Endothelial cell (in vitro differentiated cells): ENCODE data around the gene STMN3. TPM values are rescaled to one million over a fixed set of nuclear protein-coding genes. Genes with fewer than 3 reads are reported as not detected.

Experiments
- DNase-seq: peaks from one replicate; pipeline ENCODE4 v3.0.0; 2021; ENCODE audit warnings: low spot score
- H3K27ac Mint-ChIP-seq: one replicate; pipeline ENCODE4 v1.8.0; 2021; ENCODE audit warnings: mixed read lengths, inconsistent platforms; ENCODE audit not compliant: unreplicated experiment
- H3K27me3 Mint-ChIP-seq: one replicate; pipeline ENCODE4 v1.8.0; 2021; ENCODE audit warnings: mild to moderate bottlenecking, moderate library complexity, mixed read lengths, inconsistent platforms; ENCODE audit not compliant: unreplicated experiment
- H3K36me3 Mint-ChIP-seq: one replicate; pipeline ENCODE4 v1.8.0; 2021; ENCODE audit warnings: mild to moderate bottlenecking, low read depth, mixed read lengths, inconsistent platforms; ENCODE audit not compliant: unreplicated experiment
- H3K4me1 Mint-ChIP-seq: one replicate; pipeline ENCODE4 v1.8.0; 2021; ENCODE audit warnings: mild to moderate bottlenecking, mixed read lengths, inconsistent platforms; ENCODE audit not compliant: unreplicated experiment
- H3K4me3 Mint-ChIP-seq: one replicate; pipeline ENCODE4 v1.8.0; 2021; ENCODE audit warnings: mild to moderate bottlenecking, mixed read lengths, inconsistent platforms; ENCODE audit not compliant: unreplicated experiment
- H3K9me3 Mint-ChIP-seq: one replicate; pipeline ENCODE4 v1.8.0; 2021; ENCODE audit warnings: mixed read lengths, inconsistent platforms; ENCODE audit not compliant: unreplicated experiment
- total RNA-seq: library from RNA; stranded (reverse); fragmentation: NEBNext Ultra II Directional; extraction: Animal tissue kit (Norgen Biotek cat#: 25700); gene quantifications from one replicate; pipeline ENCODE4 v1.2.1, GENCODE V29; 2021; ENCODE audit not compliant: unreplicated experiment
- TF ChIP-seq, protein P1 (sequence below): fragments of 200-600 bp; sonication (generic); IDR thresholded peaks from one replicate; pipeline ENCODE4 v1.5.0; 2021; ENCODE audit warnings: antibody characterized with exemption; ENCODE audit not compliant: unreplicated experiment

STMN3 gene
- total RNA-seq, 1 donor from 2014 or later = 12.8 TPM

DNA sequence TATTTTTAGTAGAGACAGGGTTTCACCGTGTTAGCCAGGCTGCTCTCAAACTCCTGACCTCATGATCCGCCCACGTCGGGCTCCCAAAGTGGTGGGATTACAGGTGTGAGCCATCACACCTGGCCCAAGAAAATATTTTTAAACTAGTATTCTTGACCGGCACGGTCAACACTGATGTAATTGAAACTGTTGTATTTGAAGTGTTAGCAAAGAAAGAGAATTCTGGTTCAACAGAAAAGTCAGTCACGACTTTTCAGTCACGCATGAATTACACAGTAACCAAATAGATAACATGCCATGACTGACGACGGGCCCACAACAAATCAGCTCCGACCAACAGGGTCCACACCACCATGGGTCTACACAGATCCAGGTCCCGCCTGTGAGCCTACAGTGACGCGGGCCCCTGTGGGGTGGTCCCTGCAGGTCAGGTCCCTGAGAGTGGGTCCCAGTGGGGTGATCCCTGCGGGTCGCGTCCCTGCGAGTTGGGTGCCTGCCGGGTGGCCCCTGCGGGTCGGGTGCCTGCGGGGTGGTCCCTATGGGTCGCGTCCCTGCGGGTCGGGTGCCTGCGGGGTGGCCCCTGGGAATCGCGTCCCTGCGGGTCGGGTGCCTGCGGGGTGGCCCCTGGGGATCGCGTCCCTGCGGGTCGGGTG lies 27.3 kb downstream of the STMN3 start:
- H3K36me3 Mint-ChIP-seq = peaks cover 9% of the 10 kb centered on the region
- DNase-seq = peak; percentile 26
- H3K9me3 Mint-ChIP-seq = no peaks in the 10 kb centered on the region
- H3K27me3 Mint-ChIP-seq = peaks cover 8% of the 10 kb centered on the region
- peak overlapping the region; percentile 84 for H3K27ac Mint-ChIP-seq
- H3K4me1 Mint-ChIP-seq = peaks cover 19% of the 10 kb centered on the region
- TF ChIP-seq, protein P1, sequence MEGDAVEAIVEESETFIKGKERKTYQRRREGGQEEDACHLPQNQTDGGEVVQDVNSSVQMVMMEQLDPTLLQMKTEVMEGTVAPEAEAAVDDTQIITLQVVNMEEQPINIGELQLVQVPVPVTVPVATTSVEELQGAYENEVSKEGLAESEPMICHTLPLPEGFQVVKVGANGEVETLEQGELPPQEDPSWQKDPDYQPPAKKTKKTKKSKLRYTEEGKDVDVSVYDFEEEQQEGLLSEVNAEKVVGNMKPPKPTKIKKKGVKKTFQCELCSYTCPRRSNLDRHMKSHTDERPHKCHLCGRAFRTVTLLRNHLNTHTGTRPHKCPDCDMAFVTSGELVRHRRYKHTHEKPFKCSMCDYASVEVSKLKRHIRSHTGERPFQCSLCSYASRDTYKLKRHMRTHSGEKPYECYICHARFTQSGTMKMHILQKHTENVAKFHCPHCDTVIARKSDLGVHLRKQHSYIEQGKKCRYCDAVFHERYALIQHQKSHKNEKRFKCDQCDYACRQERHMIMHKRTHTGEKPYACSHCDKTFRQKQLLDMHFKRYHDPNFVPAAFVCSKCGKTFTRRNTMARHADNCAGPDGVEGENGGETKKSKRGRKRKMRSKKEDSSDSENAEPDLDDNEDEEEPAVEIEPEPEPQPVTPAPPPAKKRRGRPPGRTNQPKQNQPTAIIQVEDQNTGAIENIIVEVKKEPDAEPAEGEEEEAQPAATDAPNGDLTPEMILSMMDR = no peak
- H3K4me3 Mint-ChIP-seq = peak overlapping the region; percentile 82

DNA sequence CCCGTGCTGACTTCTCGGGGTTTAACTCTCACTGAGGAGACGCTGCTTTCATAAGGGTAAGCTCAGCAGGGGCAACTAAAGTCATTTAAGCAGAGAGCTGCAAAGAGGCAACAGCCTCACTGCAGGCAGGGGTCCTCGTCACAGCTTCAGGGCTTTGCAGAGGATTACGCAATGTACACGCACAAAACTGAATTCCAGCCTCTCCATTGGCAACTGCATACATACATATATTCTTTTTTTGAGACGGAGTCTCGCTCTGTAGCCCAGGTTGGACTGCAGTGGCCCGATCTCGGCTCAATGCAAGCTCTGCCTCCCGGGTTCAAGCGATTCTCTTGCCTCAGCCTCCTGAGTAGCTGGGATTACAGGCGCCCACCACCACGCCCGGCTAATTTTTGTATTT lies 28.7 kb downstream of the STMN3 start:
- H3K27me3 Mint-ChIP-seq = peaks cover 12% of the 10 kb centered on the region
- no peak overlapping the region for H3K27ac Mint-ChIP-seq
- DNase-seq = no peak
- TF ChIP-seq, protein P1 = no peak
- H3K9me3 Mint-ChIP-seq = no peaks in the 10 kb centered on the region
- peak overlapping the region; percentile 80 for H3K4me3 Mint-ChIP-seq
- H3K4me1 Mint-ChIP-seq = peaks cover 19% of the 10 kb centered on the region
- peaks cover 9% of the 10 kb centered on the region for H3K36me3 Mint-ChIP-seq

DNA sequence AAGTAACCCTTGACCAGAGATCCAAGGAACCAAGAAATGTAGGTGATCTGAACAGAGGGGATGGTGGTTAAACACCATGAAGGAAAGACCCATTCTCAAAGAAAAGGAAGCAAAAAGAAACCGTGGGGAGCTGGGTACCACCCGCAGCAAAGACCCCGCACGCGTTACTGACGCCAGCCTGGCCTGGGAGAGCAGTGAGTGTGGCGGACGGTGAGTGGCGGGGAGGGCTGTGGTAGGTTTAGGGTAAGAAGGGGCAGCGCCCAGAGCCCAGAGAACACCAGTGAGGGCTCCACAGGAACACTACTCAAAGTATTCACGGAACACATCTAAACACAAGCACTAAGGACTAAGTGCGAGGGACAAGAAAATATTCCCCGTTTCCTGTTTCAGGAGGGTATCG lies 30.5 kb downstream of the STMN3 start:
- no peak for DNase-seq
- H3K27ac Mint-ChIP-seq = no peak overlapping the region
- no peak overlapping the region for H3K4me3 Mint-ChIP-seq
- peaks cover 13% of the 10 kb centered on the region for H3K36me3 Mint-ChIP-seq
- TF ChIP-seq, protein P1 = no peak
- H3K9me3 Mint-ChIP-seq = no peaks in the 10 kb centered on the region
- peaks cover 7% of the 10 kb centered on the region for H3K27me3 Mint-ChIP-seq
- peaks cover 10% of the 10 kb centered on the region for H3K4me1 Mint-ChIP-seq

DNA sequence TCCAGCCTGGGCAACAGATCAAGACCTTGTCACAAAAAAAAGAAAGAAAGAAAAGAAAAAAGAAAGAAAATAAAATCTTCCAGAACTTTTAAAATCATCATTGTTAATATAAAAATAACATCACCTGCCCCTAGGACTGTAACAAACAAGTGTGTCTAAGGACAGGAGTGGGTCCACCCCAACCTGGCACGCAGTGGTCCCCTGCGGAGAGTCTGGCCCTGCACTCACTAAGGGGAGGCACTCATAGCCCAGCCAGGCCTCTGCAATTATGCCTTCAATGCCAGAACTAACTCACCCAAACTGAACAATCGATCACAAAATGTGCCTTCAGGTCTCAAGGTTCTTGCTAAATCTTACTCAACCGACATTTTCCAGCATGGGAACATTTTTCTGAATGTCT lies 31.1 kb downstream of the STMN3 start:
- H3K27me3 Mint-ChIP-seq = peaks cover 7% of the 10 kb centered on the region
- H3K4me1 Mint-ChIP-seq = peaks cover 10% of the 10 kb centered on the region
- H3K36me3 Mint-ChIP-seq = peaks cover 13% of the 10 kb centered on the region
- TF ChIP-seq, protein P1 = no peak
- peak overlapping the region; percentile 13 for H3K27ac Mint-ChIP-seq
- no peak overlapping the region for H3K4me3 Mint-ChIP-seq
- no peak for DNase-seq
- H3K9me3 Mint-ChIP-seq = no peaks in the 10 kb centered on the region

DNA sequence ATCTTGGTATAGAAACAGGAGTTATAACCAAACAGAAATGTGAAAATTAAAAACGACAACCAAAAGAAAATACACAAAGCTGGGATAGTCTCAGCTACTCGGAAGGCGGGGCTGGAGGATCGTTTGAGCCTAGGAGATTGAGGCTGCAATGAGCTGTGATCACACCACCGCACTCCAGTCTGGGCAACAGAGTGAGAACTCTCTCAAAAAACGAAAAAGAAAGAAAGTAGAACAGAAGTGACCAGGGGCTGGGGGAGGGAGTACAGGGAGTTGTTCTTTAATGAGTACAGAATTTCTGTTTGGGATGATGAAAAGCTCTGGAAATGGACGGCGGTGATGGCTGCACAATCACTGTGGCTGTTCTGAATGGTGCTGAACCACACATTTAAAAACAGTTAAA lies 32.2 kb downstream of the STMN3 start:
- peak overlapping the region; percentile 71 for H3K4me3 Mint-ChIP-seq
- peaks cover 22% of the 10 kb centered on the region for H3K36me3 Mint-ChIP-seq
- TF ChIP-seq, protein P1 = no peak
- peaks cover 10% of the 10 kb centered on the region for H3K4me1 Mint-ChIP-seq
- no peak overlapping the region for H3K27ac Mint-ChIP-seq
- H3K9me3 Mint-ChIP-seq = no peaks in the 10 kb centered on the region
- DNase-seq = no peak
- peaks cover 11% of the 10 kb centered on the region for H3K27me3 Mint-ChIP-seq
